Measurements from ENCODE around the gene TELO2. TPM values are rescaled to one million over a fixed set of nuclear protein-coding genes. Genes with fewer than 3 reads are reported as not detected.

Gene TELO2
- total and polyA plus RNA-seq, 12 donors: 14.5 to 50.5 (median 20.8) TPM

DNA sequence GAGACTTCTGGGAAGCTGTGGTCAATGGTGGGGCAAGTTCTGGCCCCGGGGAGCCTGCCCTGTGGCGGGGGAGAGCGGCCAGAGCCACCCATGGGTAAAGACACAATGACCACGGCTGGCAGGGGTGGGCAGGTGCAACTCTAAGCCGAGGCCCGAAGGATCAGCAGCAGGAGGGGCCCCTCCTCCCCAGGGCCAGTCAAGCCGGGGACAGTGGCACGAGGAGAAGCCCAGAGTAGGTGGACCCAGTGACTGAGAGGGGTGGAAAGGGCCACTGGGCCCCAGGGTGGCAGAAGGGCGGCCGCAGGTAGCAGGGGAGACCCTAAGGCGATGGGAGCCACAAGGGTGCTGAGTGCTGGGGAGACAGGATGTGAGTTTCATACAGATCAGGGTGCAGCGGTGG, 58.0 kb downstream of the TELO2 start:
- Histone ChIP-seq H3K27ac (peak overlapping the region; percentile 62 to 99 (median 96)), H3K27me3 (no peaks in the 10 kb centered on the region), H3K36me3 (peaks cover 0 to 94% (median 28%) of the 10 kb centered on the region in 9 donors), H3K9me3 (no peaks in the 10 kb centered on the region), H3K4me3 (no peak overlapping the region), H3K4me1 (peaks cover 49 to 87% (median 65%) of the 10 kb centered on the region in 9 donors)
- WGBS, 2 donors: 79 to 85% methylated on average over 12 of the region's 12 CpGs
- TF ChIP-seq, protein P1, sequence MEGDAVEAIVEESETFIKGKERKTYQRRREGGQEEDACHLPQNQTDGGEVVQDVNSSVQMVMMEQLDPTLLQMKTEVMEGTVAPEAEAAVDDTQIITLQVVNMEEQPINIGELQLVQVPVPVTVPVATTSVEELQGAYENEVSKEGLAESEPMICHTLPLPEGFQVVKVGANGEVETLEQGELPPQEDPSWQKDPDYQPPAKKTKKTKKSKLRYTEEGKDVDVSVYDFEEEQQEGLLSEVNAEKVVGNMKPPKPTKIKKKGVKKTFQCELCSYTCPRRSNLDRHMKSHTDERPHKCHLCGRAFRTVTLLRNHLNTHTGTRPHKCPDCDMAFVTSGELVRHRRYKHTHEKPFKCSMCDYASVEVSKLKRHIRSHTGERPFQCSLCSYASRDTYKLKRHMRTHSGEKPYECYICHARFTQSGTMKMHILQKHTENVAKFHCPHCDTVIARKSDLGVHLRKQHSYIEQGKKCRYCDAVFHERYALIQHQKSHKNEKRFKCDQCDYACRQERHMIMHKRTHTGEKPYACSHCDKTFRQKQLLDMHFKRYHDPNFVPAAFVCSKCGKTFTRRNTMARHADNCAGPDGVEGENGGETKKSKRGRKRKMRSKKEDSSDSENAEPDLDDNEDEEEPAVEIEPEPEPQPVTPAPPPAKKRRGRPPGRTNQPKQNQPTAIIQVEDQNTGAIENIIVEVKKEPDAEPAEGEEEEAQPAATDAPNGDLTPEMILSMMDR (IDR thresholded peaks at IDR 0.05): no peak
- intact Hi-C loops (cut with DNase I): loop anchor here in 1 of 10 donors (10.0 kb wide), 1 partner anchor 56 kb away; the partner anchor contains the start of gene TELO2
- DNase-seq (no peak), ATAC-seq (peak in 1 of 8 donors; percentile 8)

DNA sequence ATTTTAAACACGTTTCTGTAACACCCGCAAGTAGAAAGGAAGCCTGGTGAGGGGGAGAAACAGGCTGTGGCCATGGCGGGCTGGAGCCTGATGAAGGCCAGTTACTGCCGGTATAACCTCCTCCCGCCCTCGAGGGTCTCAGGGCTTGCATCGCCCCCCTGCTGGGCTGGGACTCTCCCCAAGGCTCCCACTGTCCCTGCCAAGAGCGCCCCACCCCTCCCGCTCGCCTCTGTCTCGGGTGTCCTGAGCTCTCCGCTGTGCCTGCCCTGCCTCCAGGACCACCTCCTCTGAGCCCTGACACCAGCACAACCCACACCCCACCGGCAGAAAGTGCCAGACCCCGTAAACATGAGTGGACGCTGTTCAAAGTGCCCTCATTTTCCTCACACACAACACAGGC, 59.0 kb downstream of the TELO2 start:
- Histone ChIP-seq H3K9me3 (no peaks in the 10 kb centered on the region), H3K27me3 (no peaks in the 10 kb centered on the region), H3K4me1 (peaks cover 40 to 77% (median 55%) of the 10 kb centered on the region in 9 donors), H3K4me3 (no peak overlapping the region), H3K27ac (peak overlapping the region in 8 of 10 donors; percentile 25 to 99 (median 96)), H3K36me3 (peaks cover 0 to 94% (median 31%) of the 10 kb centered on the region in 9 donors)
- TF ChIP-seq, protein P1 (IDR thresholded peaks at IDR 0.05): no peak
- intact Hi-C loops (cut with DNase I): loop anchor here in 1 of 10 donors (10.0 kb wide), 1 partner anchor 57 kb away; the partner anchor contains the start of gene TELO2
- no peak for DNase-seq
- 67 to 71% methylated on average over 14 to 15 of the region's 15 CpGs for WGBS, 2 donors
- ATAC-seq: no peak

DNA sequence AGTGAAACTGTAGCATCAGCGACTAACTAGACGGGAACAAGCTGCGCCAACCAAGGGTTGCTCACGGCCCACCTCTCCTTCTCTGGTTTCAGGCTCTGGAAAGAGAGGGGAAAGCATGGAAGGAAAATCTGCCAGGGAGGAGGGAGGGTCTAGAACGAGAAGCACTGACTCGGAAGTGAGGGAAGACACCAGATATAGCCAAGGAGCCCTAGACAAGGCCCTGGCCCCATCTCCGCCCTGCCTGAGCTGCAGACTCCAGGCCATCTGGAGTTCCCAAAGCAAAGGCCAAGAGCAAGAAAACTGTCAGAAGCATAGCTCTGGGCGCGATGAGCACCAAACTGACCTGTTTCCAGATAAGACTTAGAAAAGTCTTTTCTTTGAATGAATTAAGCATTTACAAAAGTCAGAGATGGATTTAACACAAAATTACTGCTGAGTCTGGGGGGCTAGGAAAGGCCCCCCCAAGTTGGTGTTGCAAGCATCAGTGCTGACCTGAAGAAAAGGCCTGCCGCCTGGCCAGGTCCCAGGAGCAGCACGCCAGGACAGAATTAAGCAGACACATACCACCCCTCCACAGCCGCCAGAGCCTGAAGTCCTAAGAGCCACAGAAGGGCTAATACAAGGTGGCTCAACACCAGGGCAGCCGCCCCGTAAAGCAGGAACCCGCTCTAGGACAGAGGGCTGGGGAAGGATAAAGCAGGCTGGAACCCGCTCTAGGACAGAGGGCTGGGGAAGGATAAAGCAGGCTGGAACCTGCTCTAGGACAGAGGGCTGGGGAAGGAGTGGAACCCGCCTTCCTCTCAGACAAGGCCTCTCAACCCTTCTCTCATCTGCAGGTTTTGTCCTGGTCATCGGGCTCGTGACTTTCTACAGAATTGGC, 61.0 kb downstream of the TELO2 start:
- intact Hi-C loops (cut with DNase I): loop anchor here in 1 of 10 donors (10.0 kb wide), 1 partner anchor 59 kb away; the partner anchor contains the start of gene TELO2

More for the DNA sequence above, 61.0 kb downstream of the TELO2 start:
- DNase-seq (no peak), ATAC-seq (no peak)
- Histone ChIP-seq H3K4me3 (no peak overlapping the region), H3K36me3 (peaks cover 0 to 92% (median 43%) of the 10 kb centered on the region in 9 donors), H3K27me3 (no peaks in the 10 kb centered on the region), H3K9me3 (no peaks in the 10 kb centered on the region), H3K4me1 (peaks cover 20 to 61% (median 37%) of the 10 kb centered on the region in 9 donors), H3K27ac (peak overlapping the region in 4 of 10 donors; percentile 30 to 99 (median 70))
- 82 to 88% methylated on average over 19 of the region's 19 CpGs for WGBS, 2 donors
- TF ChIP-seq, protein P1 (IDR thresholded peaks at IDR 0.05): no peak
